ENCODE measurements around the gene COL4A2. TPM values are rescaled to one million over a fixed set of nuclear protein-coding genes. Genes with fewer than 3 reads are reported as not detected.

Gene COL4A2
- total and polyA plus RNA-seq, 2 donors (not counting 1 experiment from before 2014, with no cell fraction given): 0.17 TPM; not detected in 1

DNA sequence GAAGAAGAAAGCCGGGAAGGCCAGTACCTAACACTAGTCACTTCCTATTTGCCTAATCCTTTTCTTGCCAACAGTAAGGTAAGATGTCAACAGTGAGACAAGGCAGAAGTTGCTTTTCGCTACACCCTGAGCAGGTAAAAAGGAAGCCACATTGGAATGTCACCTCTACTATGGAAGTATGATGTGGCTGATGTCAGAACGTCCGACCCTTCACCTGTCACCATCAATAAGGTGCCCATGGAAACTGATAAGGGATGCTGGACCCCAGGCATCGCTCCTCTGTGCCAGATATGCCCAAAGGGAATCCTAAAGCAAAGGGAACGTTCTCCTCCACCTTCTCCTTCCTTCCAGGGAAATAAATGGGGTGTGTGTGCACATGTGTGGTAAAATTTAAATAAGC lies 34.4 kb upstream of the COL4A2 start:
- Mint-ChIP-seq H3K9me3 (ENCODE audit: insufficient read depth) (no peaks in the 10 kb centered on the region), H3K27me3 (peaks cover 5% of the 10 kb centered on the region), H3K4me1 (no peaks in the 10 kb centered on the region), H3K27ac (no peak overlapping the region), H3K4me3 (no peak overlapping the region)
- Histone ChIP-seq H2AFZ (ENCODE audit: insufficient read depth, low read depth, low read length, poor library complexity, severe bottlenecking) (no peak overlapping the region), H3K79me2 (ENCODE audit: control insufficient read depth, insufficient read depth, low read length) (no peaks in the 10 kb centered on the region), H3K36me3 (replicated peaks in 1 of 2; ENCODE audit: control extremely low read depth in 1 of 2, control insufficient read depth in 1 of 2, extremely low read depth in 1 of 2, insufficient read depth in 2 of 2, low read length in 1 of 2) (no peaks in the 10 kb centered on the region), H3K27ac (ENCODE audit: low read length in 2 of 2) (no peak overlapping the region), H3K4me3 (ENCODE audit: control extremely low read depth in 1 of 5, extremely low read depth in 1 of 5, insufficient read depth in 1 of 5, low read depth in 2 of 5, low read length in 4 of 5) (no peak overlapping the region), H3K4me2 (replicated peaks; ENCODE audit: low read depth, low read length, poor library complexity, severe bottlenecking) (no peak overlapping the region), H3K9me3 (ENCODE audit: control extremely low read depth in 1 of 3, control insufficient read depth in 2 of 3, insufficient read depth in 1 of 3, low read length in 2 of 3) (no peaks in the 10 kb centered on the region), H3K27me3 (replicated peaks in 1 of 4; ENCODE audit: control extremely low read depth in 1 of 4, control insufficient read depth in 3 of 4, insufficient read depth in 4 of 4, low read length in 3 of 4) (no peaks in the 10 kb centered on the region), H3K9ac (ENCODE audit: low read length) (no peak overlapping the region), H4K20me1 (ENCODE audit: control insufficient read depth, insufficient read depth, low read length, poor library complexity, severe bottlenecking) (no peaks in the 10 kb centered on the region), H3K4me1 (ENCODE audit: control insufficient read depth in 2 of 2, insufficient read depth in 2 of 2, low read length in 2 of 2) (no peaks in the 10 kb centered on the region)
- ChIA-PET POLR2A (no interaction called here), CTCF (no interaction called here)
- ATAC-seq (ENCODE audit: low read depth) (no peak), DNase-seq (no peak)
- TF ChIP-seq, protein P1, sequence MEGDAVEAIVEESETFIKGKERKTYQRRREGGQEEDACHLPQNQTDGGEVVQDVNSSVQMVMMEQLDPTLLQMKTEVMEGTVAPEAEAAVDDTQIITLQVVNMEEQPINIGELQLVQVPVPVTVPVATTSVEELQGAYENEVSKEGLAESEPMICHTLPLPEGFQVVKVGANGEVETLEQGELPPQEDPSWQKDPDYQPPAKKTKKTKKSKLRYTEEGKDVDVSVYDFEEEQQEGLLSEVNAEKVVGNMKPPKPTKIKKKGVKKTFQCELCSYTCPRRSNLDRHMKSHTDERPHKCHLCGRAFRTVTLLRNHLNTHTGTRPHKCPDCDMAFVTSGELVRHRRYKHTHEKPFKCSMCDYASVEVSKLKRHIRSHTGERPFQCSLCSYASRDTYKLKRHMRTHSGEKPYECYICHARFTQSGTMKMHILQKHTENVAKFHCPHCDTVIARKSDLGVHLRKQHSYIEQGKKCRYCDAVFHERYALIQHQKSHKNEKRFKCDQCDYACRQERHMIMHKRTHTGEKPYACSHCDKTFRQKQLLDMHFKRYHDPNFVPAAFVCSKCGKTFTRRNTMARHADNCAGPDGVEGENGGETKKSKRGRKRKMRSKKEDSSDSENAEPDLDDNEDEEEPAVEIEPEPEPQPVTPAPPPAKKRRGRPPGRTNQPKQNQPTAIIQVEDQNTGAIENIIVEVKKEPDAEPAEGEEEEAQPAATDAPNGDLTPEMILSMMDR (IDR thresholded peaks at IDR 0.05): no peak
- TF ChIP-seq EZH2 (IDR thresholded peaks at IDR 0.05; ENCODE audit: borderline replicate concordance, insufficient read depth, low read depth, low read length, poor library complexity, severe bottlenecking): no peak
- intact Hi-C loops (cut with micrococcal nuclease): no loop called here
- WGBS (ENCODE audit: insufficient coverage): no CpG with 5 or more reads among the region's 6 CpGs

DNA sequence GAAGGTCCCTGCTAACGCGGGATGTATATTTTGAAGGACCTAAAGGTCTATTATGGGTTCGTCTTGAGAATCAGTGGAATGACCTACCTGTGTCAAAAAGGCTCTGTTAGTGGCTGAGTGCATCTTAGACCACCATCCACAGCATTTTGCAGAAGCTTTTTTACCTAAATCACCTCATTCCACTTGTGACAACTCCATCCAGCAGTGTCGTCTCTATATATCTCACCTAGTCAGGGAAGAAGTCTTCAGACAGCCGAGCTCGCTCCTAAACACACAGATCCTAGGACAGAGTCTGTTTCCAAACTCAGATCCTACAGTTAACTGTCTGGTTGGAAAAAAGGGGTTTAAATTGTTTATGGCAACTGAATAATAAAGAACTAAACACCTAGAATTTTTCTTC lies 33.8 kb upstream of the COL4A2 start:
- Histone ChIP-seq H3K4me2 (replicated peaks; ENCODE audit: low read depth, low read length, poor library complexity, severe bottlenecking) (no peak overlapping the region), H3K9ac (ENCODE audit: low read length) (no peak overlapping the region), H4K20me1 (ENCODE audit: control insufficient read depth, insufficient read depth, low read length, poor library complexity, severe bottlenecking) (no peaks in the 10 kb centered on the region), H3K79me2 (ENCODE audit: control insufficient read depth, insufficient read depth, low read length) (no peaks in the 10 kb centered on the region), H3K9me3 (ENCODE audit: control extremely low read depth in 1 of 3, control insufficient read depth in 2 of 3, insufficient read depth in 1 of 3, low read length in 2 of 3) (no peaks in the 10 kb centered on the region), H3K4me3 (ENCODE audit: control extremely low read depth in 1 of 5, extremely low read depth in 1 of 5, insufficient read depth in 1 of 5, low read depth in 2 of 5, low read length in 4 of 5) (no peak overlapping the region), H3K36me3 (replicated peaks in 1 of 2; ENCODE audit: control extremely low read depth in 1 of 2, control insufficient read depth in 1 of 2, extremely low read depth in 1 of 2, insufficient read depth in 2 of 2, low read length in 1 of 2) (no peaks in the 10 kb centered on the region), H2AFZ (ENCODE audit: insufficient read depth, low read depth, low read length, poor library complexity, severe bottlenecking) (no peak overlapping the region), H3K27me3 (replicated peaks in 1 of 4; ENCODE audit: control extremely low read depth in 1 of 4, control insufficient read depth in 3 of 4, insufficient read depth in 4 of 4, low read length in 3 of 4) (no peaks in the 10 kb centered on the region), H3K27ac (ENCODE audit: low read length in 2 of 2) (no peak overlapping the region), H3K4me1 (ENCODE audit: control insufficient read depth in 2 of 2, insufficient read depth in 2 of 2, low read length in 2 of 2) (no peaks in the 10 kb centered on the region)
- Mint-ChIP-seq H3K4me3 (no peak overlapping the region), H3K27me3 (peaks cover 5% of the 10 kb centered on the region), H3K9me3 (ENCODE audit: insufficient read depth) (no peaks in the 10 kb centered on the region), H3K4me1 (no peaks in the 10 kb centered on the region), H3K27ac (no peak overlapping the region)
- 86% methylated on average over 1 of the region's 6 CpGs for WGBS (ENCODE audit: insufficient coverage)
- intact Hi-C loops (cut with micrococcal nuclease): no loop called here
- ChIA-PET POLR2A (no interaction called here), CTCF (no interaction called here)
- no peak for TF ChIP-seq EZH2 (IDR thresholded peaks at IDR 0.05; ENCODE audit: borderline replicate concordance, insufficient read depth, low read depth, low read length, poor library complexity, severe bottlenecking)
- TF ChIP-seq, protein P1 (IDR thresholded peaks at IDR 0.05): no peak
- ATAC-seq (ENCODE audit: low read depth) (no peak), DNase-seq (no peak)

Data from B cell (primary cell).